Neural progenitor cell (in vitro differentiated cells): Measurements from ENCODE around the gene SYNPR. TPM values are rescaled to one million over a fixed set of nuclear protein-coding genes. Genes with fewer than 3 reads are reported as not detected.

Experiments
- DNase-seq: peaks from one replicate; pipeline ENCODE4 v3.0.0-alpha.2; 2016; ENCODE audit warnings: low spot score
- H2AFZ ChIP-seq: fragments of 200-600 bp; sonication (generic); replicated peaks from 2 replicates; pipeline ENCODE4 v1.6.1; 2016; ENCODE audit warnings: antibody characterized with exemption
- H3F3A ChIP-seq: fragments of 200-600 bp; sonication (generic); 2 replicates; pipeline ENCODE4 v1.6.1; 2016; ENCODE audit warnings: antibody characterized with exemption, low read depth
- H3K27ac ChIP-seq: fragments of 200-600 bp; sonication (generic); 2 replicates; pipeline ENCODE4 v1.5.1; 2016; ENCODE audit warnings: mild to moderate bottlenecking
- H3K27me3 ChIP-seq: fragments of 200-600 bp; sonication (generic); 2 replicates; pipeline ENCODE4 v1.6.1; 2016; ENCODE audit warnings: mild to moderate bottlenecking, moderate library complexity
- H3K36me3 ChIP-seq: fragments of 200-600 bp; sonication (generic); 2 replicates; pipeline ENCODE4 v1.5.1; 2016
- H3K4me1 ChIP-seq: fragments of 200-600 bp; sonication (generic); 2 replicates; pipeline ENCODE4 v1.6.1; 2016; ENCODE audit warnings: mixed run types
- H3K4me2 ChIP-seq: fragments of 200-600 bp; sonication (generic); 2 replicates; pipeline ENCODE4 v1.6.1; 2016
- H3K4me3 ChIP-seq: fragments of 200-600 bp; sonication (generic); 2 replicates; pipeline ENCODE4 v1.5.1; 2016
- H3K79me2 ChIP-seq: fragments of 200-600 bp; sonication (generic); 2 replicates; pipeline ENCODE4 v1.6.1; 2016; ENCODE audit warnings: low read depth
- H3K9ac ChIP-seq: fragments of 200-600 bp; sonication (generic); 2 replicates; pipeline ENCODE4 v1.6.1; 2016
- H3K9me3 ChIP-seq: fragments of 200-600 bp; sonication (generic); 2 replicates; pipeline ENCODE4 v1.5.1; 2016; ENCODE audit warnings: low read depth
- H4K20me1 ChIP-seq: fragments of 200-600 bp; sonication (generic); 2 replicates; pipeline ENCODE4 v1.6.1; 2016; ENCODE audit warnings: low read depth
- H3K27ac Mint-ChIP-seq: 3 replicates; pipeline ENCODE4 v1.8.0; 2021; ENCODE audit warnings: mixed read lengths
- H3K27me3 Mint-ChIP-seq: 2 replicates; pipeline ENCODE4 v1.8.0; 2022; ENCODE audit warnings: low read depth, mild to moderate bottlenecking, inconsistent platforms, moderate library complexity, mixed read lengths; ENCODE audit not compliant: insufficient read depth
- H3K36me3 Mint-ChIP-seq: 3 replicates; pipeline ENCODE4 v1.8.0; 2021; ENCODE audit warnings: mixed read lengths
- H3K4me1 Mint-ChIP-seq: 3 replicates; pipeline ENCODE4 v1.8.0; 2021; ENCODE audit warnings: mixed read lengths
- H3K4me3 Mint-ChIP-seq: 3 replicates; pipeline ENCODE4 v1.8.0; 2021; ENCODE audit warnings: mild to moderate bottlenecking, moderate library complexity, mixed read lengths
- H3K9me3 Mint-ChIP-seq: 3 replicates; pipeline ENCODE4 v1.8.0; 2020; ENCODE audit warnings: mixed read lengths
- CTCF ChIP-seq: fragments of 200-600 bp; sonication (generic); IDR thresholded peaks from 2 replicates; pipeline ENCODE4 v1.5.1; 2017; ENCODE audit warnings: antibody characterized with exemption, mild to moderate bottlenecking
- EZH2 ChIP-seq: fragments of 200-600 bp; sonication (generic); IDR thresholded peaks from 2 replicates; pipeline ENCODE4 v1.6.1; 2017; ENCODE audit warnings: antibody characterized with exemption, mild to moderate bottlenecking, moderate library complexity
- EZH2phosphoT487 ChIP-seq: fragments of 200-600 bp; sonication (generic); IDR thresholded peaks from 2 replicates; pipeline ENCODE4 v1.6.1; 2017; ENCODE audit warnings: antibody characterized with exemption
- total RNA-seq: library from RNA; depleted of rRNA; stranded (reverse); fragments of >200 nt; gene quantifications from 2 replicates; pipeline ENCODE4 v1.2.3, GENCODE V29; 2015; ENCODE audit warnings: low replicate concordance

SYNPR gene
- total RNA-seq, 1 donor from 2014 or later, result 0.30 TPM

GRCh38 chr3:63304421-63304820 is 26.3 kb downstream of the SYNPR start:
- Mint-ChIP-seq H3K36me3 (no peaks in the 10 kb centered on the region), H3K9me3 (peaks cover 3% of the 10 kb centered on the region), H3K27ac (no peak overlapping the region), H3K27me3 (peaks cover under 1% of the 10 kb centered on the region), H3K4me3 (no peak overlapping the region), H3K4me1 (no peaks in the 10 kb centered on the region)
- Histone ChIP-seq H3K27me3 (peaks cover 33% of the 10 kb centered on the region), H3K9me3 (no peaks in the 10 kb centered on the region), H3K4me2 (no peak overlapping the region), H3K9ac (no peak overlapping the region), H4K20me1 (no peaks in the 10 kb centered on the region), H3K4me3 (no peak overlapping the region), H3K36me3 (no peaks in the 10 kb centered on the region), H2AFZ (no peak overlapping the region), H3F3A (no peaks in the 10 kb centered on the region), H3K79me2 (no peaks in the 10 kb centered on the region), H3K4me1 (no peaks in the 10 kb centered on the region), H3K27ac (no peak overlapping the region)
- DNase-seq, result no peak
- TF ChIP-seq EZH2, result no peak
- no peak for TF ChIP-seq EZH2phosphoT487
- no peak for TF ChIP-seq CTCF

- TF ChIP-seq EZH2phosphoT487 (no peak), EZH2 (no peak), CTCF (no peak)
- H3K36me3 ChIP-seq, result no peaks in the 10 kb centered on the region
- Mint-ChIP-seq H3K27me3 (no peaks in the 10 kb centered on the region), H3K36me3 (no peaks in the 10 kb centered on the region), H3K4me3 (no peak overlapping the region), H3K27ac (no peak overlapping the region), H3K4me1 (no peaks in the 10 kb centered on the region), H3K9me3 (peaks cover 3% of the 10 kb centered on the region)
- H3K79me2 ChIP-seq, result no peaks in the 10 kb centered on the region
- no peak overlapping the region for H3K4me3 ChIP-seq
- H3K9ac ChIP-seq, result no peak overlapping the region
- no peak overlapping the region for H3K4me2 ChIP-seq
- no peak for DNase-seq
- H3K9me3 ChIP-seq, result no peaks in the 10 kb centered on the region
- H4K20me1 ChIP-seq, result no peaks in the 10 kb centered on the region
- peaks cover 33% of the 10 kb centered on the region for H3K27me3 ChIP-seq
- no peak overlapping the region for H3K27ac ChIP-seq
- H3K4me1 ChIP-seq, result peaks cover 4% of the 10 kb centered on the region
- no peaks in the 10 kb centered on the region for H3F3A ChIP-seq
- H2AFZ ChIP-seq, result no peak overlapping the region
These were observed 30.0 kb downstream of the SYNPR start for GRCh38 chr3:63308072-63308471.

GRCh38 chr3:63309768-63310167 is 31.7 kb downstream of the SYNPR start:
- H2AFZ ChIP-seq, result no peak overlapping the region
- H3K4me2 ChIP-seq, result no peak overlapping the region
- no peak for DNase-seq
- H3K27me3 ChIP-seq, result peaks cover 33% of the 10 kb centered on the region
- no peak overlapping the region for H3K9ac ChIP-seq
- no peak overlapping the region for H3K27ac ChIP-seq
- TF ChIP-seq CTCF (no peak), EZH2 (no peak), EZH2phosphoT487 (no peak)
- no peak overlapping the region for H3K27ac Mint-ChIP-seq
- no peak overlapping the region for H3K4me3 Mint-ChIP-seq
- no peaks in the 10 kb centered on the region for H3K4me1 Mint-ChIP-seq
- no peaks in the 10 kb centered on the region for H3K27me3 Mint-ChIP-seq
- H3K4me3 ChIP-seq, result no peak overlapping the region
- H3K9me3 Mint-ChIP-seq, result peaks cover 6% of the 10 kb centered on the region
- no peaks in the 10 kb centered on the region for H4K20me1 ChIP-seq
- H3K36me3 ChIP-seq, result no peaks in the 10 kb centered on the region
- H3K4me1 ChIP-seq, result peaks cover 4% of the 10 kb centered on the region
- no peaks in the 10 kb centered on the region for H3F3A ChIP-seq
- no peaks in the 10 kb centered on the region for H3K79me2 ChIP-seq
- H3K9me3 ChIP-seq, result no peaks in the 10 kb centered on the region
- H3K36me3 Mint-ChIP-seq, result no peaks in the 10 kb centered on the region

- no peak for DNase-seq
- H3K27me3 ChIP-seq, result no peaks in the 10 kb centered on the region
- H3K36me3 ChIP-seq, result no peaks in the 10 kb centered on the region
- no peak overlapping the region for H2AFZ ChIP-seq
- Mint-ChIP-seq H3K27me3 (no peaks in the 10 kb centered on the region), H3K4me1 (peaks cover 11% of the 10 kb centered on the region), H3K36me3 (no peaks in the 10 kb centered on the region), H3K9me3 (no peaks in the 10 kb centered on the region), H3K27ac (no peak overlapping the region), H3K4me3 (no peak overlapping the region)
- H3F3A ChIP-seq, result no peaks in the 10 kb centered on the region
- no peak overlapping the region for H3K27ac ChIP-seq
- H3K79me2 ChIP-seq, result no peaks in the 10 kb centered on the region
- no peak overlapping the region for H3K4me3 ChIP-seq
- TF ChIP-seq CTCF (no peak), EZH2 (no peak), EZH2phosphoT487 (no peak)
- H4K20me1 ChIP-seq, result no peaks in the 10 kb centered on the region
- no peak overlapping the region for H3K9ac ChIP-seq
- no peaks in the 10 kb centered on the region for H3K9me3 ChIP-seq
- no peak overlapping the region for H3K4me2 ChIP-seq
- H3K4me1 ChIP-seq, result peaks cover 8% of the 10 kb centered on the region
These were observed 45.7 kb downstream of the SYNPR start for GRCh38 chr3:63323766-63324165.
